ENCODE data around the gene TGM2.

The TGM2 gene

GRCh38 chr20:38091441-38092216 lies 73.4 kb downstream of the TGM2 start:
- no peak overlapping the region for H3K27ac ChIP-seq
- no peak overlapping the region for H2AFZ ChIP-seq (ENCODE audit: low read depth)
- H3K4me3 ChIP-seq (IDR thresholded peaks at IDR 0.05; ENCODE audit: insufficient read depth, low read depth, low read length) = no peak overlapping the region
- H3K9ac ChIP-seq = no peak overlapping the region
- H3K4me1 ChIP-seq (ENCODE audit: low read depth, poor library complexity, severe bottlenecking) = peaks cover 3% of the 10 kb centered on the region
- H4K20me1 ChIP-seq (ENCODE audit: insufficient read depth) = no peaks in the 10 kb centered on the region
- no peaks in the 10 kb centered on the region for H3K36me3 ChIP-seq (ENCODE audit: insufficient read depth)
- H3K27me3 ChIP-seq (ENCODE audit: insufficient read depth, low read depth) = no peaks in the 10 kb centered on the region
- TF ChIP-seq CTCF (conservative IDR thresholded peaks at IDR 0.05; ENCODE audit: low read depth, low read length) = no peak
- no peaks in the 10 kb centered on the region for H3K79me2 ChIP-seq (ENCODE audit: insufficient read depth, low read depth)
- H3K4me2 ChIP-seq = no peak overlapping the region

- H4K20me1 ChIP-seq (ENCODE audit: insufficient read depth) = no peaks in the 10 kb centered on the region
- no peak overlapping the region for H3K4me3 ChIP-seq (IDR thresholded peaks at IDR 0.05; ENCODE audit: insufficient read depth, low read depth, low read length)
- H3K4me1 ChIP-seq (ENCODE audit: low read depth, poor library complexity, severe bottlenecking) = peaks cover 3% of the 10 kb centered on the region
- H3K4me2 ChIP-seq = no peak overlapping the region
- H2AFZ ChIP-seq (ENCODE audit: low read depth) = no peak overlapping the region
- H3K27me3 ChIP-seq (ENCODE audit: insufficient read depth, low read depth) = no peaks in the 10 kb centered on the region
- H3K36me3 ChIP-seq (ENCODE audit: insufficient read depth) = no peaks in the 10 kb centered on the region
- no peak for TF ChIP-seq CTCF (conservative IDR thresholded peaks at IDR 0.05; ENCODE audit: low read depth, low read length)
- H3K79me2 ChIP-seq (ENCODE audit: insufficient read depth, low read depth) = no peaks in the 10 kb centered on the region
- no peak overlapping the region for H3K27ac ChIP-seq
- H3K9ac ChIP-seq = no peak overlapping the region
Measured at GRCh38 chr20:38090061-38090460, 75.0 kb downstream of the TGM2 start.

- Histone ChIP-seq H3K4me1 (ENCODE audit: low read depth, poor library complexity, severe bottlenecking) (peaks cover 3% of the 10 kb centered on the region), H3K36me3 (ENCODE audit: insufficient read depth) (no peaks in the 10 kb centered on the region), H2AFZ (ENCODE audit: low read depth) (no peak overlapping the region), H3K4me2 (no peak overlapping the region), H3K9ac (no peak overlapping the region), H3K27me3 (ENCODE audit: insufficient read depth, low read depth) (no peaks in the 10 kb centered on the region), H4K20me1 (ENCODE audit: insufficient read depth) (no peaks in the 10 kb centered on the region), H3K4me3 (IDR thresholded peaks at IDR 0.05; ENCODE audit: insufficient read depth, low read depth, low read length) (no peak overlapping the region), H3K79me2 (ENCODE audit: insufficient read depth, low read depth) (no peaks in the 10 kb centered on the region), H3K27ac (no peak overlapping the region)
- no peak for TF ChIP-seq CTCF (conservative IDR thresholded peaks at IDR 0.05; ENCODE audit: low read depth, low read length)
Measured at GRCh38 chr20:38089500-38089899, 75.6 kb downstream of the TGM2 start.

GRCh38 chr20:38085026-38085425 lies 80.0 kb downstream of the TGM2 start:
- H3K4me1 ChIP-seq (ENCODE audit: low read depth, poor library complexity, severe bottlenecking) = no peaks in the 10 kb centered on the region
- H3K9ac ChIP-seq = no peak overlapping the region
- no peak for TF ChIP-seq CTCF (conservative IDR thresholded peaks at IDR 0.05; ENCODE audit: low read depth, low read length)
- H4K20me1 ChIP-seq (ENCODE audit: insufficient read depth) = no peaks in the 10 kb centered on the region; the same call in 1 of the 2 replicates
- H3K4me3 ChIP-seq (IDR thresholded peaks at IDR 0.05; ENCODE audit: insufficient read depth, low read depth, low read length) = no peak overlapping the region
- no peaks in the 10 kb centered on the region for H3K27me3 ChIP-seq (ENCODE audit: insufficient read depth, low read depth)
- no peak overlapping the region for H2AFZ ChIP-seq (ENCODE audit: low read depth)
- peaks cover 9% of the 10 kb centered on the region; the same call in 1 of the 2 replicates for H3K36me3 ChIP-seq (ENCODE audit: insufficient read depth)
- H3K79me2 ChIP-seq (ENCODE audit: insufficient read depth, low read depth) = peaks cover 10% of the 10 kb centered on the region; the same call in 1 of the 2 replicates
- no peak overlapping the region for H3K27ac ChIP-seq
- no peak overlapping the region for H3K4me2 ChIP-seq
